H1 (cell line): ENCODE measurements around the gene ANP32A. TPM values are rescaled to one million over a fixed set of nuclear protein-coding genes. Genes with fewer than 3 reads are reported as not detected.

Experiments
- CTCF ChIA-PET: fragments of 300-600 bp; sonication (Branson Sonifier 250); formaldehyde crosslinking; loops from one replicate; lab custom pipeline; 2021; ENCODE audit not compliant: partially characterized antibody; lab: Charles Lee
- POLR2A ChIA-PET: fragments of 300-600 bp; sonication (Branson Sonifier 250); formaldehyde crosslinking; loops from one replicate; lab custom pipeline; 2021; ENCODE audit warnings: inconsistent platforms; ENCODE audit not compliant: partially characterized antibody; lab: Charles Lee
- DNase-seq, 2 experiments: peaks; one replicate each; pipeline versions ENCODE4 v3.0.0 to v3.0.0-alpha.2; 2010 to 2022; ENCODE audit warnings: low spot score in 2 of 2, low read depth in 1 of 2, mixed read lengths in 1 of 2
- FAIRE-seq: peaks from 2 replicates; lab custom pipeline; 2011; peaks lifted over from hg19 to GRCh38; lab: Jason Lieb, UNC
- H2AFZ ChIP-seq: 2 replicates; pipeline ENCODE4 v1.8.1; 2012; ENCODE audit warnings: low read length, inconsistent platforms
- H2AK5ac ChIP-seq: 2 replicates; pipeline ENCODE4 v1.6.1; 2013; ENCODE audit warnings: low read depth, low read length
- H2BK120ac ChIP-seq: replicated peaks from 2 replicates; pipeline ENCODE3; 2013; ENCODE audit warnings: low read depth, low read length, inconsistent platforms
- H2BK12ac ChIP-seq: 2 replicates; pipeline ENCODE4 v1.6.1; 2013; ENCODE audit warnings: low read depth, low read length
- H2BK15ac ChIP-seq: 2 replicates; pipeline ENCODE4 v1.6.1; 2013; ENCODE audit warnings: low read length
- H2BK20ac ChIP-seq: 2 replicates; pipeline ENCODE4 v1.6.1; 2013; ENCODE audit warnings: low read length
- H2BK5ac ChIP-seq: 2 replicates; pipeline ENCODE4 v1.6.1; 2013; ENCODE audit warnings: low read depth, low read length
- H3K14ac ChIP-seq: 2 replicates; pipeline ENCODE4 v1.6.1; 2013; ENCODE audit warnings: inconsistent platforms; ENCODE audit not compliant: insufficient read length
- H3K18ac ChIP-seq: 2 replicates; pipeline ENCODE4 v1.6.1; 2013; ENCODE audit warnings: low read length; ENCODE audit errors: extremely low read depth
- H3K23ac ChIP-seq: 2 replicates; pipeline ENCODE4 v1.6.1; 2013; ENCODE audit warnings: inconsistent platforms; ENCODE audit not compliant: insufficient read length
- H3K23me2 ChIP-seq: 2 replicates; pipeline ENCODE4 v1.6.1; 2013; ENCODE audit warnings: low read depth, low read length
- H3K27ac ChIP-seq: 2 replicates; pipeline ENCODE4 v1.6.1; 2011; ENCODE audit warnings: low read depth, low read length, inconsistent platforms
- H3K27me3 ChIP-seq, 4 experiments: replicated peaks in 1 of 4; 1 replicate in 1 of 4; 2 replicates in 3 of 4; pipeline versions ENCODE4 v1.6.1 to v1.8.1; 2011 to 2013; ENCODE audit warnings: low read length in 3 of 4, mild to moderate bottlenecking in 3 of 4, inconsistent platforms in 2 of 4, mixed read lengths in 2 of 4, moderate library complexity in 1 of 4; ENCODE audit not compliant: control insufficient read depth in 3 of 4, insufficient read depth in 3 of 4; ENCODE audit errors: extremely low read depth in 1 of 4
- H3K36me3 ChIP-seq, 4 experiments: 2 replicates each; pipeline versions ENCODE4 v1.6.1 to v1.8.1; 2011 to 2013; ENCODE audit warnings: mild to moderate bottlenecking in 4 of 4, low read length in 3 of 4, moderate library complexity in 2 of 4, control low read depth in 1 of 4, inconsistent platforms in 1 of 4; ENCODE audit not compliant: insufficient read depth in 4 of 4, control insufficient read depth in 2 of 4
- H3K4ac ChIP-seq: replicated peaks from 2 replicates; pipeline ENCODE3; 2013; ENCODE audit warnings: low read length, low read depth, mixed read lengths, inconsistent platforms; ENCODE audit not compliant: insufficient read length
- H3K4me1 ChIP-seq, 4 experiments: replicated peaks in 1 of 4; 1 replicate in 1 of 4; 2 replicates in 3 of 4; pipeline versions ENCODE4 v1.6.1 to v1.8.1; 2011 to 2013; ENCODE audit warnings: low read length in 3 of 4, inconsistent platforms in 2 of 4, mixed read lengths in 1 of 4; ENCODE audit not compliant: insufficient read depth in 4 of 4, control insufficient read depth in 3 of 4
- H3K4me2 ChIP-seq, 2 experiments: 2 replicates each; pipeline versions ENCODE4 v1.6.1 to v1.8.1; 2011 to 2013; ENCODE audit warnings: low read depth in 2 of 2, low read length in 2 of 2, control low read depth in 1 of 2, inconsistent platforms in 1 of 2, mild to moderate bottlenecking in 1 of 2; ENCODE audit not compliant: insufficient read depth in 1 of 2
- H3K4me3 ChIP-seq, 4 experiments: fragments of 200-600, 300-600 bp in 1 of 4; sonication (generic), shearing (Covaris generic), sonication (Bioruptor Twin) in 1 of 4; 2 replicates each; pipeline versions ENCODE4 v1.5.1 to v1.8.1; 2011 to 2016; ENCODE audit warnings: low read length in 4 of 4, low read depth in 3 of 4, control low read depth in 2 of 4, inconsistent platforms in 2 of 4, mild to moderate bottlenecking in 2 of 4, mixed read lengths in 1 of 4, moderate library complexity in 1 of 4; ENCODE audit not compliant: insufficient read depth in 2 of 4; ENCODE audit errors: extremely low read depth in 1 of 4
- H3K56ac ChIP-seq: replicated peaks from 2 replicates; pipeline ENCODE3; 2013; ENCODE audit warnings: low read depth, mild to moderate bottlenecking, mixed read lengths, low read length, inconsistent platforms; ENCODE audit not compliant: insufficient read length
- H3K79me1 ChIP-seq: 2 replicates; pipeline ENCODE4 v1.6.1; 2013; ENCODE audit warnings: low read depth, low read length, control low read depth
- H3K79me2 ChIP-seq, 2 experiments: 2 replicates each; pipeline versions ENCODE4 v1.6.1 to v1.8.1; 2012 to 2013; ENCODE audit warnings: low read length in 2 of 2, mild to moderate bottlenecking in 2 of 2, inconsistent platforms in 1 of 2; ENCODE audit not compliant: insufficient read depth in 2 of 2, control insufficient read depth in 1 of 2
- H3K9ac ChIP-seq, 4 experiments: replicated peaks in 1 of 4; 1 replicate in 1 of 4; 2 replicates in 3 of 4; pipeline versions ENCODE4 v1.6.1 to v1.8.1; 2011 to 2013; ENCODE audit warnings: low read depth in 3 of 4, low read length in 3 of 4, control low read depth in 2 of 4, mild to moderate bottlenecking in 2 of 4, moderate library complexity in 2 of 4, inconsistent platforms in 1 of 4; ENCODE audit errors: extremely low read depth in 1 of 4
- H3K9me3 ChIP-seq, 2 experiments: 2 replicates each; pipeline versions ENCODE4 v1.6.1 to v1.8.1; 2012 to 2013; ENCODE audit warnings: mild to moderate bottlenecking in 2 of 2, moderate library complexity in 2 of 2, control low read depth in 1 of 2, inconsistent platforms in 1 of 2, low read depth in 1 of 2, low read length in 1 of 2, mixed read lengths in 1 of 2; ENCODE audit not compliant: insufficient read depth in 2 of 2
- H4K20me1 ChIP-seq, 2 experiments: replicated peaks in 1 of 2; 2 replicates each; pipeline versions ENCODE3 to v1.8.1; 2011 to 2013; ENCODE audit warnings: inconsistent platforms in 2 of 2, low read length in 2 of 2, mild to moderate bottlenecking in 1 of 2; ENCODE audit not compliant: insufficient read depth in 2 of 2, control insufficient read depth in 1 of 2
- H4K5ac ChIP-seq: 2 replicates; pipeline ENCODE4 v1.6.1; 2013; ENCODE audit warnings: low read length, low read depth, mixed read lengths, inconsistent platforms; ENCODE audit not compliant: insufficient read length
- H4K8ac ChIP-seq: 2 replicates; pipeline ENCODE4 v1.8.0; 2013; ENCODE audit warnings: mild to moderate bottlenecking, moderate library complexity, low read length, inconsistent platforms; ENCODE audit not compliant: insufficient read depth; ENCODE audit errors: extremely low read depth
- H4K91ac ChIP-seq: replicated peaks from 2 replicates; pipeline ENCODE3; 2013; ENCODE audit warnings: low read length, mixed read lengths, inconsistent platforms; ENCODE audit not compliant: insufficient read length
- CBX5 ChIP-seq: fragments of 300-800, 300-1000 bp; sonication (generic); IDR thresholded peaks from 2 replicates; pipeline ENCODE4 v1.7.1; 2016; ENCODE audit warnings: antibody characterized with exemption, low read length, low read depth
- CHD1 ChIP-seq: IDR thresholded peaks from 2 replicates; pipeline ENCODE4 v1.6.1; 2012; ENCODE audit warnings: low read depth, low read length, improper control_type of control experiment
- CHD2 ChIP-seq: IDR thresholded peaks from 2 replicates; pipeline ENCODE4 v1.6.1; 2012; ENCODE audit warnings: low read length, improper control_type of control experiment
- CREB1 ChIP-seq: IDR thresholded peaks from 2 replicates; pipeline ENCODE4 v1.6.1; 2012; ENCODE audit warnings: inconsistent platforms
- FOSL1 ChIP-seq: IDR thresholded peaks from 2 replicates; pipeline ENCODE4 v1.6.1; 2011; ENCODE audit warnings: mild to moderate bottlenecking, low read depth, low read length, moderate library complexity; ENCODE audit not compliant: insufficient read depth
- GTF2F1 ChIP-seq: IDR thresholded peaks from 2 replicates; pipeline ENCODE4 v1.6.1; 2012; ENCODE audit warnings: low read depth, low read length, improper control_type of control experiment, borderline replicate concordance
- NRF1 ChIP-seq: IDR thresholded peaks from 2 replicates; pipeline ENCODE4 v1.6.1; 2011; ENCODE audit warnings: mild to moderate bottlenecking, low read depth, low read length, improper control_type of control experiment
- PHF8 ChIP-seq: fragments of 200-600 bp; sonication (generic); conservative IDR thresholded peaks from 2 replicates; pipeline ENCODE4 v1.7.1; 2012; ENCODE audit warnings: low read depth, mild to moderate bottlenecking, inconsistent platforms, low read length, moderate library complexity
- POLR2A ChIP-seq, 2 experiments: IDR thresholded peaks; 1 replicate in 1 of 2; 2 replicates in 1 of 2; pipeline ENCODE4 v1.6.1; 2011; ENCODE audit warnings: low read depth in 2 of 2, low read length in 2 of 2, mild to moderate bottlenecking in 2 of 2; ENCODE audit errors: control extremely low read depth in 1 of 2
- RNF2 ChIP-seq: fragments of 200-900, 300-1000 bp; sonication (generic); IDR thresholded peaks from 2 replicates; pipeline ENCODE4 v1.7.1; 2016; ENCODE audit warnings: borderline replicate concordance, low read depth, mild to moderate bottlenecking, antibody characterized with exemption, low read length; ENCODE audit not compliant: poor library complexity, severe bottlenecking; ENCODE audit errors: missing control alignments
- SIX5 ChIP-seq: IDR thresholded peaks from 2 replicates; pipeline ENCODE4 v1.6.1; 2011; ENCODE audit warnings: mild to moderate bottlenecking, low read depth, low read length
- SP1 ChIP-seq: IDR thresholded peaks from 2 replicates; pipeline ENCODE4 v1.6.1; 2011; ENCODE audit warnings: low read depth, low read length
- WGBS, 2 experiments: shearing (Covaris generic) in 1 of 2; methylation state at CpG; one replicate each; pipeline versions ENCODE4 v1.1.6 to v1.1.7; 2013 to 2015; ENCODE audit warnings: low lambda C conversion rate in 2 of 2, mixed read lengths in 2 of 2, inconsistent platforms in 1 of 2, low coverage in 1 of 2, missing lambda C conversion rate in 1 of 2; ENCODE audit not compliant: insufficient replicate concordance in 2 of 2, insufficient coverage in 1 of 2, insufficient read length in 1 of 2; ENCODE audit errors: extremely low coverage in 1 of 2, missing lambda C conversion rate in 1 of 2; 5-methylcytosine and 5-hydroxymethylcytosine counted together
- polyA plus RNA-seq, 7 experiments: library from polyadenylated mRNA; depleted of rRNA in 3 of 7; stranded (reverse) in 5 of 7; unstranded in 2 of 7; fragments of >200 nt in 5 of 7; fragments of 200-250 nt in 2 of 7; gene quantifications; 1 replicate in 5 of 7; 2 replicates in 1 of 7; 4 replicates in 1 of 7; pipeline versions ENCODE4 v1.2.1 to v1.2.3, GENCODE V29; 2011 to 2013; ENCODE audit warnings: missing spikeins in 2 of 7, mixed read lengths in 2 of 7
- total RNA-seq: library from RNA; stranded (reverse); fragmentation: NEBNext Ultra II Directional; extraction: Animal tissue kit (Norgen Biotek cat#: 25700); gene quantifications from 2 replicates; pipeline ENCODE4 v1.2.1, GENCODE V29; 2021

Gene ANP32A
- total and polyA plus RNA-seq, 2 of the 8 experiments (the other 6 are each of a cell fraction or from before 2014, with no cell fraction given), result 70.8 to 295 TPM

DNA sequence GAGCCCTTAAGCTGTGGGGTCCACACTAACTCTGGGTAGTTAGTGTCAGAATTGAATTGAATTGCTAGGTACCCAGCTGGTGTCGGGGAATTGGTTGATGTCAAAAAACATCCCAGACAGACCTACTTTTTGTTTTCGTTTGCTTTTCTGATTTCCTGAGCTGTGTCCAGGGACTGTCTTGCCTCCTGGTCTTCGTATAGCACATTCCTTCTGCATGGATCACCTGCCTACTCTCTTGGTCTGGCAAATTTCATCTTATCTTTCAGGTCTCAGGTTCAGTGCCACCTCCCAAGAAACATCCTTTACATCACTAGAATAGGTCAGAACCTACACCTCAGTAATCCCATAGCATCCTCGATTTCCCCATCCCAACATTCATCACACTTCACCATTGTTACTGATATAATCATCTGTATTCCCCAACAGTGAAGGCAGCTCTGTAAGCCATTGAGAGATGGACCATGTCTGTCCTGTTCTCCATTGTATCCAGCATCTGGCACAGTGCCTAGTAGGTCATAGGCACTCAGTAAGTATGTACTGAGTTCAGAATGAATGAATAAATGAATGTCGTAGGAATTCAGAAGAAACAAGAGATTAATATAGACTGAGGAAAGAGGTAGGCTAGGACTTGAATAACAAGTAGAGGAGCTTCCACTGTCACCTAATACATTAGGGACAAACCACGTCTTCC, 81.2 kb downstream of the ANP32A start:
- no peak overlapping the region for H3K9ac ChIP-seq
- no peaks in the 10 kb centered on the region for H3K27me3 ChIP-seq
- no peak for DNase-seq
- no peak overlapping the region for H2BK5ac ChIP-seq
- H3K4me1 ChIP-seq, result no peaks in the 10 kb centered on the region
- H2AK5ac ChIP-seq, result no peak overlapping the region
- no peak overlapping the region for H2BK12ac ChIP-seq
- POLR2A ChIA-PET, result no interaction called here
- no peak overlapping the region for H4K5ac ChIP-seq
- H3K23me2 ChIP-seq, result no peaks in the 10 kb centered on the region
- H2BK15ac ChIP-seq, result no peak overlapping the region
- no peak overlapping the region for H4K8ac ChIP-seq
- no peaks in the 10 kb centered on the region for H3K79me2 ChIP-seq
- H2AFZ ChIP-seq, result no peak overlapping the region
- no peaks in the 10 kb centered on the region for H3K36me3 ChIP-seq
- H3K27ac ChIP-seq, result no peak overlapping the region
- CTCF ChIA-PET, result interaction anchor here (0.9 to 1.7 kb wide), 5 partner anchors 13 to 136 kb away, joined by 3 to 6 read pairs (median 4); no protein-coding TSS in a partner anchor
- H4K20me1 ChIP-seq, result no peaks in the 10 kb centered on the region
- WGBS, 2 experiments, result 90% methylated on average over 6 of the region's 6 CpGs; no CpG with 5 or more reads in 1 of the 2 experiments
- H3K4me2 ChIP-seq, result no peak overlapping the region
- H3K14ac ChIP-seq, result no peak overlapping the region
- H3K18ac ChIP-seq, result no peak overlapping the region
- no peak overlapping the region for H3K4me3 ChIP-seq
- H3K56ac ChIP-seq, result no peak overlapping the region
- no peak overlapping the region for H2BK120ac ChIP-seq
- H3K9me3 ChIP-seq, result no peaks in the 10 kb centered on the region
- H4K91ac ChIP-seq, result no peak overlapping the region
- no peak overlapping the region for H2BK20ac ChIP-seq
- TF ChIP-seq GTF2F1 (no peak), CHD1 (no peak), POLR2A (IDR thresholded peaks at IDR 0.05; ENCODE audit: control extremely low read depth in 1 of 2, low read depth in 2 of 2, low read length in 2 of 2) (no peak), NRF1 (no peak), SIX5 (no peak), CREB1 (no peak), FOSL1 (no peak), CBX5 (no peak), PHF8 (no peak), CHD2 (no peak), RNF2 (no peak), SP1 (no peak)
- no peak for FAIRE-seq
- H3K23ac ChIP-seq, result no peak overlapping the region
- H3K79me1 ChIP-seq, result no peaks in the 10 kb centered on the region
- no peak overlapping the region for H3K4ac ChIP-seq
